ENCODE data around the gene TSEN54. TPM values are rescaled to one million over a fixed set of nuclear protein-coding genes. Genes with fewer than 3 reads are reported as not detected.
A peak's percentile ranks its signal among the peaks of the same experiment; 100 is the strongest.

TSEN54 gene
- total and polyA plus RNA-seq, 2 experiments from 2014 or later: 45.9 to 62.5 TPM

- TF ChIP-seq REST (IDR thresholded peaks at IDR 0.05; ENCODE audit: unreplicated experiment): no peak
- TF ChIP-seq NANOG (IDR thresholded peaks at IDR 0.05; ENCODE audit: borderline replicate concordance): no peak
- TF ChIP-seq STAT1 (IDR thresholded peaks at IDR 0.05; ENCODE audit: unreplicated experiment): no peak
These were observed 33.8 kb downstream of the TSEN54 start (continued) for GRCh38 chr17:75550139-75550465.

GRCh38 chr17:75551266-75551665, 34.9 kb downstream of the TSEN54 start:
- ATAC-seq (no peak), DNase-seq (ENCODE audit: low spot score) (no peak)
- Histone ChIP-seq H4K20me1 (replicated peaks; ENCODE audit: insufficient read depth) (no peaks in the 10 kb centered on the region; the same call in 1 of the 2 replicates), H3K4me2 (0 out of 2 replicates have a peak overlapping the region, but pooled peaks have one; percentile 48), H3K79me2 (replicated peaks; ENCODE audit: insufficient read depth) (no peaks in the 10 kb centered on the region), H3F3A (replicated peaks; ENCODE audit: low read depth) (0 out of 2 replicates have a peak, but pooled peaks cover 7% of the 10 kb centered on the region), H3K27ac (ENCODE audit: low read depth) (no peak overlapping the region), H3K36me3 (ENCODE audit: insufficient read depth) (no peaks in the 10 kb centered on the region), H2AFZ (no peak overlapping the region), H3K27me3 (ENCODE audit: insufficient read depth) (no peaks in the 10 kb centered on the region), H3K9me2 (ENCODE audit: insufficient read depth) (no peaks in the 10 kb centered on the region), H3K4me1 (ENCODE audit: insufficient read depth) (peaks cover 7% of the 10 kb centered on the region; the same call in 1 of the 2 replicates), H3K4me3 (no peak overlapping the region)
- Mint-ChIP-seq H3K27me3 (ENCODE audit: insufficient read depth, low read depth, poor library complexity) (peaks cover 4% of the 10 kb centered on the region), H3K36me3 (ENCODE audit: low read depth) (no peaks in the 10 kb centered on the region; the same call in 2 of the 3 replicates), H3K9me3 (no peaks in the 10 kb centered on the region), H3K4me3 (no peak overlapping the region), H3K4me1 (peaks cover 23% of the 10 kb centered on the region), H3K27ac (no peak overlapping the region)
- TF ChIP-seq REST (IDR thresholded peaks at IDR 0.05; ENCODE audit: unreplicated experiment) (no peak), ZNF114 (CRISPR knock-in tag; IDR thresholded peaks at IDR 0.05) (no peak), ZNF462 (CRISPR knock-in tag; IDR thresholded peaks at IDR 0.05) (no peak), EZH2phosphoT487 (IDR thresholded peaks at IDR 0.05; ENCODE audit: unreplicated experiment) (no peak), STAT1 (IDR thresholded peaks at IDR 0.05; ENCODE audit: unreplicated experiment) (no peak), CTCF (conservative IDR thresholded peaks at IDR 0.05; ENCODE audit: low read depth in 2 of 2) (no peak), EZH2 (IDR thresholded peaks at IDR 0.05; ENCODE audit: low read depth, unreplicated experiment) (no peak), ZNF331 (CRISPR knock-in tag; IDR thresholded peaks at IDR 0.05; ENCODE audit: low read depth) (no peak)

Data from GM23338 (cell line).